Subcutaneous adipose tissue (tissue), 4 donors: Measurements from ENCODE around the gene KIAA0232. TPM values are rescaled to one million over a fixed set of nuclear protein-coding genes. Genes with fewer than 3 reads are reported as not detected.

Experiments
- CTCF ChIP-seq: fragments of 450-650 bp; IDR thresholded peaks from one replicate; pipeline ENCODE4 v1.5.1; 2016; ENCODE audit warnings: low read depth, mild to moderate bottlenecking, control low read depth, antibody characterized with exemption, moderate library complexity
- total RNA-seq, 4 donors: library from RNA; depleted of rRNA; stranded (reverse); fragments of >200 nt; gene quantifications; one replicate each; pipeline ENCODE4 v1.1.0, GENCODE V29; 2016

The KIAA0232 gene
- total RNA-seq, 4 donors from 2014 or later: 24.3 to 36.5 (median 31.0) TPM

- TF ChIP-seq CTCF: no peak
These were observed 1.4 kb upstream of the KIAA0232 start for GRCh38 chr4:6781113-6781512.

GRCh38 chr4:6781561-6781960 is 966 bp upstream of the KIAA0232 start:
- TF ChIP-seq CTCF: no peak

GRCh38 chr4:6782846-6783110 is 251 bp downstream of the KIAA0232 start:
- TF ChIP-seq CTCF: no peak

GRCh38 chr4:6783111-6783981 is 819 bp downstream of the KIAA0232 start:
- TF ChIP-seq CTCF: no peak

GRCh38 chr4:6785572-6785925 is 3.0 kb downstream of the KIAA0232 start:
- TF ChIP-seq CTCF: no peak

- TF ChIP-seq CTCF: no peak
These were observed 5.6 kb downstream of the KIAA0232 start for GRCh38 chr4:6788123-6788522.

- no peak for TF ChIP-seq CTCF
These were observed 11.7 kb downstream of the KIAA0232 start for GRCh38 chr4:6794189-6794588.
